GM19467 (cell line): ENCODE data around the gene SMAD7.

ENCODE experiments used
- ATAC-seq: cut with Tn5 transposase; IDR thresholded peaks from one replicate; pipeline ENCODE4 v1.9.1; 2021; ENCODE audit warnings: mild to moderate bottlenecking, moderate library complexity; ENCODE audit not compliant: unreplicated experiment

SMAD7 gene

GRCh38 chr18:48931680-48932461, 18.9 kb downstream of the SMAD7 start:
- no peak for ATAC-seq

GRCh38 chr18:48930926-48931325, 19.8 kb downstream of the SMAD7 start:
- ATAC-seq = no peak

GRCh38 chr18:48929941-48930713, 20.6 kb downstream of the SMAD7 start:
- ATAC-seq = no peak

- ATAC-seq = no peak
Observed at GRCh38 chr18:48929212-48929612, 21.6 kb downstream of the SMAD7 start.

GRCh38 chr18:48928787-48929186, 22.0 kb downstream of the SMAD7 start:
- peak; percentile 64 for ATAC-seq

GRCh38 chr18:48927286-48928080, 23.3 kb downstream of the SMAD7 start:
- ATAC-seq = no peak

- no peak for ATAC-seq
Observed at GRCh38 chr18:48926420-48926857, 24.3 kb downstream of the SMAD7 start.

- no peak for ATAC-seq
Observed at GRCh38 chr18:48925491-48925780, 25.3 kb downstream of the SMAD7 start.

- ATAC-seq = no peak
Observed at GRCh38 chr18:48924630-48925490, 25.9 kb downstream of the SMAD7 start.

- no peak for ATAC-seq
Observed at GRCh38 chr18:48923746-48924629, 26.8 kb downstream of the SMAD7 start.

- no peak for ATAC-seq
Observed at GRCh38 chr18:48922801-48923730, 27.7 kb downstream of the SMAD7 start.

- ATAC-seq = no peak
Observed at GRCh38 chr18:48922226-48922800, 28.5 kb downstream of the SMAD7 start.

GRCh38 chr18:48921305-48922225, 29.2 kb downstream of the SMAD7 start:
- ATAC-seq = no peak

- no peak for ATAC-seq
Observed at GRCh38 chr18:48920408-48921038, 30.2 kb downstream of the SMAD7 start.

GRCh38 chr18:48919547-48919946, 31.2 kb downstream of the SMAD7 start:
- no peak for ATAC-seq

- no peak for ATAC-seq
Observed at GRCh38 chr18:48918660-48919456, 31.9 kb downstream of the SMAD7 start.
